Activated B cell treated with CpG ODN at 0.5 μM for 24 hours (primary cell): ENCODE results near the gene STIL. TPM values are rescaled to one million over a fixed set of nuclear protein-coding genes. Genes with fewer than 3 reads are reported as not detected.

Experiments used
- ATAC-seq: fragments of 200-7000 bp; cut with Tn5 transposase; one replicate; pipeline ENCODE4 v1.10.0; 2021; ENCODE audit warnings: low read depth, mild to moderate bottlenecking, moderate library complexity
- CTCF ChIA-PET: fragments of 350-600 bp; sonication (Branson Sonifier 250); formaldehyde crosslinking; loops from one replicate; lab custom pipeline; 2021; ENCODE audit warnings: antibody characterized with exemption; lab: Charles Lee
- POLR2A ChIA-PET: fragments of 350-600 bp; sonication (Branson Sonifier 250); formaldehyde crosslinking; loops from one replicate; lab custom pipeline; 2021; ENCODE audit warnings: antibody characterized with exemption; lab: Charles Lee
- DNase-seq: peaks from one replicate; pipeline ENCODE4 v3.0.0; 2022
- H3K27ac Mint-ChIP-seq: one replicate; pipeline ENCODE4 v1.8.0; 2020; ENCODE audit warnings: mixed read lengths
- H3K27me3 Mint-ChIP-seq: one replicate; pipeline ENCODE4 v1.8.0; 2021; ENCODE audit warnings: mixed read lengths
- H3K36me3 Mint-ChIP-seq: one replicate; pipeline ENCODE4 v1.8.0; 2021; ENCODE audit warnings: low read depth, mixed read lengths
- H3K4me1 Mint-ChIP-seq: one replicate; pipeline ENCODE4 v1.8.0; 2021; ENCODE audit warnings: mixed read lengths
- H3K4me3 Mint-ChIP-seq: one replicate; pipeline ENCODE4 v1.8.0; 2020; ENCODE audit warnings: mild to moderate bottlenecking, mixed read lengths
- H3K9me3 Mint-ChIP-seq: one replicate; pipeline ENCODE4 v1.8.0; 2020; ENCODE audit warnings: mixed read lengths
- intact Hi-C: fragments of 100-400 bp; cut with micrococcal nuclease; formaldehyde crosslinking; loops from one replicate; pipeline ENCODE4 v1.15.1; 2024
- total RNA-seq: library from RNA; stranded (reverse); gene quantifications from 2 replicates; pipeline ENCODE4 v1.2.3, GENCODE V29; 2022
- TF ChIP-seq, protein P1 (sequence below): fragments of 200-600 bp; IDR thresholded peaks from one replicate; pipeline ENCODE4 v1.8.0; 2022; ENCODE audit warnings: antibody characterized with exemption, mild to moderate bottlenecking

The STIL gene
- total RNA-seq = 2.6 and 4.2 TPM in 2 replicates

- ATAC-seq (peak; percentile 98), DNase-seq (peak; percentile 89)
- intact Hi-C loops = loop anchor here (1.0 kb wide), 3 partner anchors 20 to 123 kb away; no protein-coding TSS in a partner anchor
- H3K4me1 Mint-ChIP-seq = peaks cover 12% of the 10 kb centered on the region
- no peaks in the 10 kb centered on the region for H3K9me3 Mint-ChIP-seq
- ChIA-PET CTCF (interaction anchor here (1.0 to 1.4 kb wide), 3 partner anchors 9 to 124 kb away, joined by 3 to 5 read pairs (median 3); partner anchors contain the start of genes CMPK1 and FOXD2), POLR2A (interaction anchor here (0.6 to 2.0 kb wide), 7 partner anchors 8 to 1900 kb away, joined by 3 to 35 read pairs (median 4); partner anchors contain the start of genes CMPK1 and FOXD2)
- peaks cover 4% of the 10 kb centered on the region for H3K36me3 Mint-ChIP-seq
- H3K27ac Mint-ChIP-seq = peak within 1 kb of the TSS; percentile 95
- H3K4me3 Mint-ChIP-seq = peak within 1 kb of the TSS; percentile 94
- no peaks in the 10 kb centered on the region for H3K27me3 Mint-ChIP-seq
- TF ChIP-seq, protein P1, sequence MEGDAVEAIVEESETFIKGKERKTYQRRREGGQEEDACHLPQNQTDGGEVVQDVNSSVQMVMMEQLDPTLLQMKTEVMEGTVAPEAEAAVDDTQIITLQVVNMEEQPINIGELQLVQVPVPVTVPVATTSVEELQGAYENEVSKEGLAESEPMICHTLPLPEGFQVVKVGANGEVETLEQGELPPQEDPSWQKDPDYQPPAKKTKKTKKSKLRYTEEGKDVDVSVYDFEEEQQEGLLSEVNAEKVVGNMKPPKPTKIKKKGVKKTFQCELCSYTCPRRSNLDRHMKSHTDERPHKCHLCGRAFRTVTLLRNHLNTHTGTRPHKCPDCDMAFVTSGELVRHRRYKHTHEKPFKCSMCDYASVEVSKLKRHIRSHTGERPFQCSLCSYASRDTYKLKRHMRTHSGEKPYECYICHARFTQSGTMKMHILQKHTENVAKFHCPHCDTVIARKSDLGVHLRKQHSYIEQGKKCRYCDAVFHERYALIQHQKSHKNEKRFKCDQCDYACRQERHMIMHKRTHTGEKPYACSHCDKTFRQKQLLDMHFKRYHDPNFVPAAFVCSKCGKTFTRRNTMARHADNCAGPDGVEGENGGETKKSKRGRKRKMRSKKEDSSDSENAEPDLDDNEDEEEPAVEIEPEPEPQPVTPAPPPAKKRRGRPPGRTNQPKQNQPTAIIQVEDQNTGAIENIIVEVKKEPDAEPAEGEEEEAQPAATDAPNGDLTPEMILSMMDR = no peak
Measured at GRCh38 chr1:47313915-47314664, at the start of gene STIL. Gene STIL (minus strand): TSS chr1:47314147. CDS start chr1:47310319, 3,828 bp downstream.

DNA sequence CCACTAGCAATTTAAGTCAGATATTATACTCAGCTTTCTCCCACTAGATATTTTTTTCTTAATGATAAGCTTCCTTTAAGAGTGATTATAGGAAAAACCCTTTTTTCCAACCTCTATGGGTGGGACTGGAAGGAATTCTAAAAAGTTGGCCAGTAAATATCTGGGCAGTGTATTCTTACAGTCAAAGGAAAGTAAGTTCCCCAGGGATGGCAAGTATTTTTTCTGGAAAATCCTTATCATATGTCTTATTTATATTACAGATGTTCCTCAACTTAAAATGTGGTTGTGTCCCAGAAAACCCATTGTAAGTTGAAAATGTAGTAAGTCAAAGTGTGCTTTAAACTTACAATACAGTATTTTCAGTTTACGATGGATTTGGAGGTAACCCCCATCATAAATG is 48.9 kb upstream of the STIL start:
- DNase-seq = no peak

DNA sequence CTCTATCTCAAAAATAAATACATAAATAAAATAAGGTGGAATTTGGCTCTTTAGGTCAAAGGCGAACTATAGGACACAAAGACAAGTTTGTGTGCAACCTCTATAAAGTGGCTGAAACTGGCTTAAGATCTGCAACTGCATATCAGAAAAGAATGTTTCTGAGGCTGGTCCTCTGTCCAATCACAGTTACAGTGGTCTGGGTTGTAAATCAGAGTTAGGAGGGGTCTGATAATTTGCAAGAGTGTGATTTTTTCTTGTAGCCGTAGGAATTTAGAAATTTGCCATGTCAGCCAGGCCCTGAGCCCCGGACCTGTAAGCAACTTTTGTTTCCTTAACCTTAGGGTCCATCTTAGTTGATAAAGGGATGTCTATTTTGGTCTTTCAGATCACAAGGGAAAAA is 47.4 kb upstream of the STIL start:
- DNase-seq (no peak), ATAC-seq (no peak)
- H3K36me3 Mint-ChIP-seq = no peaks in the 10 kb centered on the region
- TF ChIP-seq, protein P1 = no peak
- no peaks in the 10 kb centered on the region for H3K27me3 Mint-ChIP-seq
- H3K9me3 Mint-ChIP-seq = no peaks in the 10 kb centered on the region
- ChIA-PET POLR2A (no interaction called here), CTCF (no interaction called here)
- no peak overlapping the region for H3K4me3 Mint-ChIP-seq
- H3K27ac Mint-ChIP-seq = no peak overlapping the region
- peaks cover under 1% of the 10 kb centered on the region for H3K4me1 Mint-ChIP-seq
- intact Hi-C loops = no loop called here

More for the DNA sequence above, 48.9 kb upstream of the STIL start:
- ChIA-PET POLR2A (no interaction called here), CTCF (no interaction called here)
- Mint-ChIP-seq H3K27ac (no peak overlapping the region), H3K36me3 (no peaks in the 10 kb centered on the region), H3K4me3 (no peak overlapping the region), H3K27me3 (no peaks in the 10 kb centered on the region), H3K4me1 (no peaks in the 10 kb centered on the region), H3K9me3 (no peaks in the 10 kb centered on the region)
- intact Hi-C loops = no loop called here
- ATAC-seq = no peak
- TF ChIP-seq, protein P1 = no peak

DNA sequence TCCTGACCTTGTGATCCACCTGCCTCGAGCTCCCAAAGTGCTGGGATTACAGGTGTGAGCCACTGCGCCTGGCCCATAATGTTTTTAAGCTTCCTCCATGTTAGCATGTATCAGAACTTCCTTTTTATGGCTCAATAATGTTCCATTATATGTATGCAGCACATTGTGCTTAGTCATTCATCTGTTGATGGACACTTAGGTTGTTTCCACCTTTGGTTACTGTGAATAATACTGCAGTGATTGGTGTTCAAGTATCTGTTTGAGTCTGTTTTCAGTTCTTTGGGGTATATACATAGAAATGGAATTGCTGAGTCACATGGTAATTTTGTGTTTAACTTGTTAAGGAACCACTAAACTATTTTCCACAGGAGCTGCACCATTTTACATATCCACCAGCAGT is 37.4 kb upstream of the STIL start:
- intact Hi-C loops = no loop called here
- no peak for ATAC-seq
- H3K4me1 Mint-ChIP-seq = peaks cover 9% of the 10 kb centered on the region

DNA sequence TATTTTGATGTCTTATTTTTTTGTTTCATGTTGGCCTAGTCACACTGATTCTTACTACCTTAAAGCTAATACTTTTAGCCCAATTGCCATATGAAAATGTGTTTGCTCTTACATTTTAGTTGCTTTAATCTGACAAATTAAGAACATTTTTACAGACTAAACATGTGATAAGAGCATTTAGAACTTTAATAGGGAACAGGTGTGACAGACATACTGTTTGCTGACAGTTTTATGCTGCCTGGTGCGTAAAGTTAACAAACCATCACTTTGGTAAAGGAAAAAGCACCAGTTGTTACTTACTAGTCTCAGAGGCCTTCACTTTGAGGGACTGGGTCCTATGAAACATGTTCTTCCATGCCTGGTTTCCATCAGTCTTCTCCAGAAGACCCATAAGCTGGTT is 34.3 kb upstream of the STIL start:
- no peak for ATAC-seq

More for the DNA sequence above, 37.4 kb upstream of the STIL start:
- no peak for DNase-seq
- TF ChIP-seq, protein P1 = no peak
- Mint-ChIP-seq H3K27me3 (no peaks in the 10 kb centered on the region), H3K9me3 (no peaks in the 10 kb centered on the region), H3K36me3 (peaks cover 23% of the 10 kb centered on the region), H3K4me3 (no peak overlapping the region), H3K27ac (no peak overlapping the region)
- ChIA-PET CTCF (no interaction called here), POLR2A (no interaction called here)

More for the DNA sequence above, 34.3 kb upstream of the STIL start:
- Mint-ChIP-seq H3K27me3 (no peaks in the 10 kb centered on the region), H3K27ac (no peak overlapping the region), H3K4me3 (no peak overlapping the region), H3K36me3 (peaks cover 32% of the 10 kb centered on the region), H3K4me1 (peaks cover 4% of the 10 kb centered on the region), H3K9me3 (no peaks in the 10 kb centered on the region)
- TF ChIP-seq, protein P1 = no peak
- ChIA-PET CTCF (no interaction called here), POLR2A (no interaction called here)
- DNase-seq = no peak
- intact Hi-C loops = no loop called here
